OCI-LY7 (cell line): ENCODE results near the gene TOM1L2. TPM values are rescaled to one million over a fixed set of nuclear protein-coding genes. Genes with fewer than 3 reads are reported as not detected.

Source experiments
- BruUV-seq: library from RNA; stranded (reverse); fragments of 400-500 nt; replicated peaks from 2 replicates; lab custom pipeline; 2021; lab: Mats Ljungman, UMichigan
- CTCF ChIA-PET: fragments of 300-600 bp; sonication (Branson Sonifier 250); formaldehyde crosslinking; loops from one replicate; lab custom pipeline; 2022; ENCODE audit warnings: antibody characterized with exemption; ENCODE audit not compliant: unreplicated experiment; lab: Charles Lee
- POLR2A ChIA-PET: fragments of 300-600 bp; sonication (Branson Sonifier 250); formaldehyde crosslinking; loops from one replicate; lab custom pipeline; 2022; ENCODE audit warnings: antibody characterized with exemption; lab: Charles Lee
- DNase-seq: peaks from one replicate; pipeline ENCODE4 v3.0.0-alpha.2; 2015; ENCODE audit warnings: low spot score
- H2AFZ ChIP-seq: fragments of 200-600 bp; sonication (generic), shearing (Covaris generic); 2 replicates; pipeline ENCODE4 v1.6.1; 2014; ENCODE audit warnings: mild to moderate bottlenecking, antibody characterized with exemption, low read length, moderate library complexity
- H3K27ac ChIP-seq: fragments of 200-600 bp; sonication (generic); 2 replicates; pipeline ENCODE4 v1.5.1; 2014; ENCODE audit warnings: mixed run types, low read depth, mild to moderate bottlenecking, moderate library complexity, low read length, inconsistent platforms; ENCODE audit not compliant: poor library complexity, severe bottlenecking
- H3K36me3 ChIP-seq: fragments of 200-600 bp; sonication (generic); 2 replicates; pipeline ENCODE4 v1.6.1; 2014; ENCODE audit warnings: mild to moderate bottlenecking, antibody characterized with exemption, low read length, moderate library complexity, mixed read lengths; ENCODE audit not compliant: insufficient read depth
- H3K4me1 ChIP-seq: fragments of 200-600 bp; sonication (generic); 2 replicates; pipeline ENCODE4 v1.5.1; 2014; ENCODE audit warnings: mild to moderate bottlenecking, low read length; ENCODE audit not compliant: insufficient read depth, poor library complexity, severe bottlenecking
- H3K4me2 ChIP-seq: fragments of 200-600 bp; sonication (generic); 2 replicates; pipeline ENCODE4 v1.6.1; 2014; ENCODE audit warnings: mild to moderate bottlenecking, low read length
- H3K4me3 ChIP-seq: fragments of 200-600 bp; sonication (generic); 2 replicates; pipeline ENCODE4 v1.5.1; 2014; ENCODE audit warnings: mild to moderate bottlenecking, low read depth, low read length; ENCODE audit not compliant: poor library complexity, severe bottlenecking
- H3K79me2 ChIP-seq: fragments of 200-600 bp; sonication (generic); 2 replicates; pipeline ENCODE4 v1.6.1; 2016; ENCODE audit warnings: low read depth, mild to moderate bottlenecking, low read length, moderate library complexity, mixed read lengths; ENCODE audit not compliant: insufficient read depth
- H3K9me2 ChIP-seq: fragments of 200-600 bp; sonication (generic); 2 replicates; pipeline ENCODE4 v1.6.1; 2016; ENCODE audit warnings: mild to moderate bottlenecking, low read length, mixed read lengths; ENCODE audit not compliant: insufficient read depth
- H3K9me3 ChIP-seq: fragments of 200-600 bp; sonication (generic); 2 replicates; pipeline ENCODE4 v1.6.1; 2014; ENCODE audit warnings: mild to moderate bottlenecking, mixed run types, low read length, mixed read lengths
- H4K20me1 ChIP-seq: fragments of 200-600 bp; sonication (generic); 2 replicates; pipeline ENCODE4 v1.6.1; 2014; ENCODE audit warnings: mild to moderate bottlenecking, antibody characterized with exemption, low read length, moderate library complexity, mixed read lengths; ENCODE audit not compliant: insufficient read depth
- EZH2phosphoT487 ChIP-seq: fragments of 200-600 bp; sonication (generic); IDR thresholded peaks from 2 replicates; pipeline ENCODE4 v1.6.1; 2018; ENCODE audit warnings: low read depth, borderline replicate concordance, mild to moderate bottlenecking, mixed run types, antibody characterized with exemption, low read length, moderate library complexity, mixed read lengths
- intact Hi-C: fragments of 100-400 bp; cut with micrococcal nuclease; formaldehyde crosslinking; loops from one replicate; pipeline ENCODE4 v1.10.0; 2022; ENCODE audit not compliant: unreplicated experiment
- total RNA-seq, 2 experiments: library from RNA; depleted of rRNA in 1 of 2; stranded (reverse); fragments of >200 nt in 1 of 2; shearing (Covaris generic) in 1 of 2; gene quantifications; 2 replicates each; pipeline ENCODE4 v1.2.3, GENCODE V29; 2014 to 2022
- TF ChIP-seq, protein P1 (sequence below): fragments of 200-600 bp; sonication (generic); conservative IDR thresholded peaks from 2 replicates; pipeline ENCODE4 v1.5.1; 2014; ENCODE audit warnings: mild to moderate bottlenecking, antibody characterized with exemption, low read length, moderate library complexity, mixed read lengths

Gene TOM1L2
- total RNA-seq, 2 experiments from 2014 or later = 4.9 to 14.3 TPM

GRCh38 chr17:17839791-17840707, 132.2 kb downstream of the TOM1L2 start:
- peaks cover 2% of the 10 kb centered on the region; the same call in 1 of the 2 replicates for H3K36me3 ChIP-seq
- peak overlapping the region; percentile 88 for H3K27ac ChIP-seq
- peak overlapping the region; percentile 71 for H3K4me2 ChIP-seq
- ChIA-PET CTCF (interaction anchor here (1.9 kb wide), 1 partner anchor 27 kb away, joined by 5 read pairs; no protein-coding TSS in a partner anchor), POLR2A (interaction anchor here (0.6 to 1.6 kb wide), 6 partner anchors 9 to 663 kb away, joined by 3 to 12 read pairs (median 3); no protein-coding TSS in a partner anchor)
- intact Hi-C loops = no loop called here
- BruUV-seq = no TSS peak
- peaks cover 10% of the 10 kb centered on the region for H3K79me2 ChIP-seq
- TF ChIP-seq, protein P1, sequence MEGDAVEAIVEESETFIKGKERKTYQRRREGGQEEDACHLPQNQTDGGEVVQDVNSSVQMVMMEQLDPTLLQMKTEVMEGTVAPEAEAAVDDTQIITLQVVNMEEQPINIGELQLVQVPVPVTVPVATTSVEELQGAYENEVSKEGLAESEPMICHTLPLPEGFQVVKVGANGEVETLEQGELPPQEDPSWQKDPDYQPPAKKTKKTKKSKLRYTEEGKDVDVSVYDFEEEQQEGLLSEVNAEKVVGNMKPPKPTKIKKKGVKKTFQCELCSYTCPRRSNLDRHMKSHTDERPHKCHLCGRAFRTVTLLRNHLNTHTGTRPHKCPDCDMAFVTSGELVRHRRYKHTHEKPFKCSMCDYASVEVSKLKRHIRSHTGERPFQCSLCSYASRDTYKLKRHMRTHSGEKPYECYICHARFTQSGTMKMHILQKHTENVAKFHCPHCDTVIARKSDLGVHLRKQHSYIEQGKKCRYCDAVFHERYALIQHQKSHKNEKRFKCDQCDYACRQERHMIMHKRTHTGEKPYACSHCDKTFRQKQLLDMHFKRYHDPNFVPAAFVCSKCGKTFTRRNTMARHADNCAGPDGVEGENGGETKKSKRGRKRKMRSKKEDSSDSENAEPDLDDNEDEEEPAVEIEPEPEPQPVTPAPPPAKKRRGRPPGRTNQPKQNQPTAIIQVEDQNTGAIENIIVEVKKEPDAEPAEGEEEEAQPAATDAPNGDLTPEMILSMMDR = no peak
- TF ChIP-seq EZH2phosphoT487 = no peak
- peak overlapping the region; percentile 29 for H2AFZ ChIP-seq
- no peaks in the 10 kb centered on the region for H4K20me1 ChIP-seq
- peak overlapping the region; percentile 69 for H3K4me3 ChIP-seq
- H3K9me2 ChIP-seq = no peaks in the 10 kb centered on the region
- no peaks in the 10 kb centered on the region for H3K9me3 ChIP-seq
- DNase-seq = peak; percentile 90
- H3K4me1 ChIP-seq = peaks cover 55% of the 10 kb centered on the region

DNA sequence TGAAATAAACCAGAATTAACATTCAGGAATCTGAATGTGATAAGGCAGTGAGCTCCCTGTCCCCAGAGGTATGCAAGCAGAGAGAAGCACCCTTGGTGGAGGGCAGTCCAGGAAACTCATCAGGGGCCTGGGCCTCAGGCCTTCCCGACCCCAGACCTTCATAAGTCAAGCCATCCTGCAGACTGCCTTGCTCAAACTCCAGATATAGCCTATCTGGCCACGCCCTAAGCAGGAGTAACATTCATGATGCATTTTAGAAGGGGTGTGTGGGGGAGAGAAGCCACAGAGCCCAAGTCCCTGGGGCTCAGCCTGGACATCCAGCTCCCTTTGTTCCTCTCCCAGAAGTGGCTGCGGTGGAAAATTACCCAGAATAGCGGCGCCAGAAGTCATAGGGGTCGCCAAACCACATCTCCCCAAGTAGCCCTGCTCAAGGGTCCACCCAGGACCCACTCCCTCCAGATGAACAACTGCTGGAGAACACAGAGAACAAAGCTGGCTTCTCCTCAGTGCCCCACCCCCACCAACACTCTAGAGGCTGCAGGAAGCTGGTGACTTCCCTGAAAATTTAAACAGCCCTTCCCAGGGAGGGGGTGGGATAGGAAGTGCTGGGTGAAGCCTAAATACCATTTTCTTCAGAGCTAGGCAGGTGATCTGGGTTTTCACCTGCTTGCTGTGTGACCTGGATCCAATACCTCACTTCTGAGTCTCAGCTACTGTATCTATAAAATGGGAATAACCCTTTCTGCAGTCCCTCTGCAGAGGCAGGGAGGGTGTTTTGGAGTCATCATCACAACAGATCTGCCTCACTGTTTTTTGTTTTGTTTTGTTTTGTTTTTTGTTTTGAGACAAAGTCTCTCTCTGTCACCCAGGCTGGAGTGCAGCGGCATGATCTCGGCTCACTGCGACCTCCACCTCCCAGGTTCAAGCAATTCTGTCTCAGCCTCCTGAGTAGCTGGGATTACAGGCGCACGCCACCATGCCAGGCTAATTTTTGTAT, 133.9 kb downstream of the TOM1L2 start:
- Histone ChIP-seq H2AFZ (no peak overlapping the region), H3K9me2 (no peaks in the 10 kb centered on the region), H3K36me3 (peaks cover 13% of the 10 kb centered on the region; the same call in 1 of the 2 replicates), H3K27ac (peak overlapping the region; percentile 88), H3K4me3 (no peak overlapping the region), H3K4me1 (peaks cover 73% of the 10 kb centered on the region), H3K4me2 (peak overlapping the region; percentile 93), H3K9me3 (no peaks in the 10 kb centered on the region), H3K79me2 (peaks cover 28% of the 10 kb centered on the region), H4K20me1 (no peaks in the 10 kb centered on the region)
- ChIA-PET CTCF (interaction anchor here (1.9 kb wide), 1 partner anchor 25 kb away, joined by 5 read pairs; no protein-coding TSS in a partner anchor), POLR2A (interaction anchor here (0.5 to 1.8 kb wide), 8 partner anchors 9 to 84 kb away, joined by 3 to 7 read pairs (median 4); no protein-coding TSS in a partner anchor)
- intact Hi-C loops = loop anchor here (1.0 to 2.0 kb wide), 2 partner anchors 15 to 81 kb away; no protein-coding TSS in a partner anchor
- no TSS peak for BruUV-seq
- no peak for TF ChIP-seq EZH2phosphoT487
- TF ChIP-seq, protein P1 = no peak
- peak; percentile 14 for DNase-seq
